ENCODE results near the gene OR4D1.

The OR4D1 gene

DNA sequence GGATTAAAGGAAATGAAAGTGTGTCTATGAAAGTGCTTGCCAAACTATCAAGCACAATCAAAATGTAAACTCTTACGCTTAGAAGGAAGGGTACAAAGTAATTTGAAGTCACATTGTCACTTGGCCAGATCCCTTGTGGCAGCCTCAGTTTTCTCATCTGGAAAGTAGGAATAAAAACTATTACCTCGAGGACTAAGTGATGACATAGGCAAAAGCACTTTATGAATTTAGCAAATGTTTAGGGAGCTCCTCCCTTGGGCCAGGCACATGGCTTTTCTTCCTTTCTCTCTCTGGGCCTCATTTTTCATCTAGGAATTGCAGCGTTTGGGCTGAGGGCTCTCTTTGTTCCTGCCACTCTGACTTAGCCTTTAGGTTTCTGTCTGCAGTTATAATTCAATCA is 36.5 kb upstream of the OR4D1 start:
- no peaks in the 10 kb centered on the region for H3K27me3 ChIP-seq (ENCODE audit: low read length)
- H4K20me1 ChIP-seq (ENCODE audit: low read depth, low read length) = no peaks in the 10 kb centered on the region
- H3K9ac ChIP-seq (ENCODE audit: low read length) = no peak overlapping the region
- no peak overlapping the region for H2AFZ ChIP-seq (ENCODE audit: low read depth, low read length, severe bottlenecking)
- no peak overlapping the region for H3K27ac ChIP-seq (ENCODE audit: low read depth, low read length)
- no peak overlapping the region for H3K4me3 ChIP-seq (ENCODE audit: insufficient read depth, low read length, poor library complexity, severe bottlenecking)
- no peaks in the 10 kb centered on the region for H3K36me3 ChIP-seq (ENCODE audit: low read length)
- H3K9me2 ChIP-seq (replicated peaks; ENCODE audit: insufficient read depth, low read length) = no peaks in the 10 kb centered on the region
- no peak for TF ChIP-seq EZH2phosphoT487 (conservative IDR thresholded peaks at IDR 0.05; ENCODE audit: low read length)
- TF ChIP-seq, protein P1, sequence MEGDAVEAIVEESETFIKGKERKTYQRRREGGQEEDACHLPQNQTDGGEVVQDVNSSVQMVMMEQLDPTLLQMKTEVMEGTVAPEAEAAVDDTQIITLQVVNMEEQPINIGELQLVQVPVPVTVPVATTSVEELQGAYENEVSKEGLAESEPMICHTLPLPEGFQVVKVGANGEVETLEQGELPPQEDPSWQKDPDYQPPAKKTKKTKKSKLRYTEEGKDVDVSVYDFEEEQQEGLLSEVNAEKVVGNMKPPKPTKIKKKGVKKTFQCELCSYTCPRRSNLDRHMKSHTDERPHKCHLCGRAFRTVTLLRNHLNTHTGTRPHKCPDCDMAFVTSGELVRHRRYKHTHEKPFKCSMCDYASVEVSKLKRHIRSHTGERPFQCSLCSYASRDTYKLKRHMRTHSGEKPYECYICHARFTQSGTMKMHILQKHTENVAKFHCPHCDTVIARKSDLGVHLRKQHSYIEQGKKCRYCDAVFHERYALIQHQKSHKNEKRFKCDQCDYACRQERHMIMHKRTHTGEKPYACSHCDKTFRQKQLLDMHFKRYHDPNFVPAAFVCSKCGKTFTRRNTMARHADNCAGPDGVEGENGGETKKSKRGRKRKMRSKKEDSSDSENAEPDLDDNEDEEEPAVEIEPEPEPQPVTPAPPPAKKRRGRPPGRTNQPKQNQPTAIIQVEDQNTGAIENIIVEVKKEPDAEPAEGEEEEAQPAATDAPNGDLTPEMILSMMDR (IDR thresholded peaks at IDR 0.05; ENCODE audit: insufficient read depth, low read length, poor library complexity, severe bottlenecking) = no peak
- no peaks in the 10 kb centered on the region for H3K79me2 ChIP-seq (ENCODE audit: insufficient read depth, low read length)
- no peaks in the 10 kb centered on the region for H3F3A ChIP-seq (ENCODE audit: insufficient read depth)
- H3K9me3 ChIP-seq (ENCODE audit: insufficient read depth, low read length) = no peaks in the 10 kb centered on the region
- H3K4me2 ChIP-seq (ENCODE audit: low read depth, low read length, poor library complexity, severe bottlenecking) = no peak overlapping the region

- no peaks in the 10 kb centered on the region for H4K20me1 ChIP-seq (ENCODE audit: low read depth, low read length)
- no peak overlapping the region for H3K4me2 ChIP-seq (ENCODE audit: low read depth, low read length, poor library complexity, severe bottlenecking)
Observed at GRCh38 chr17:58112970-58113631, 35.1 kb upstream of the OR4D1 start.

GRCh38 chr17:58113947-58114346 is 34.2 kb upstream of the OR4D1 start:
- no peak overlapping the region for H3K4me3 ChIP-seq (ENCODE audit: insufficient read depth, low read length, poor library complexity, severe bottlenecking)
- no peaks in the 10 kb centered on the region for H3K36me3 ChIP-seq (ENCODE audit: low read length)
- no peaks in the 10 kb centered on the region for H3K79me2 ChIP-seq (ENCODE audit: insufficient read depth, low read length)
- no peak overlapping the region for H3K4me2 ChIP-seq (ENCODE audit: low read depth, low read length, poor library complexity, severe bottlenecking)
- TF ChIP-seq, protein P1 (IDR thresholded peaks at IDR 0.05; ENCODE audit: insufficient read depth, low read length, poor library complexity, severe bottlenecking) = no peak
- TF ChIP-seq EZH2phosphoT487 (conservative IDR thresholded peaks at IDR 0.05; ENCODE audit: low read length) = no peak
- no peaks in the 10 kb centered on the region for H4K20me1 ChIP-seq (ENCODE audit: low read depth, low read length)
- no peak overlapping the region for H2AFZ ChIP-seq (ENCODE audit: low read depth, low read length, severe bottlenecking)
- no peaks in the 10 kb centered on the region for H3K27me3 ChIP-seq (ENCODE audit: low read length)
- H3K27ac ChIP-seq (ENCODE audit: low read depth, low read length) = no peak overlapping the region
- H3K9me2 ChIP-seq (replicated peaks; ENCODE audit: insufficient read depth, low read length) = no peaks in the 10 kb centered on the region
- H3F3A ChIP-seq (ENCODE audit: insufficient read depth) = no peaks in the 10 kb centered on the region
- H3K9ac ChIP-seq (ENCODE audit: low read length) = no peak overlapping the region
- H3K9me3 ChIP-seq (ENCODE audit: insufficient read depth, low read length) = no peaks in the 10 kb centered on the region

More at GRCh38 chr17:58112970-58113631, 35.1 kb upstream of the OR4D1 start:
- Histone ChIP-seq H3K9me2 (replicated peaks; ENCODE audit: insufficient read depth, low read length) (no peaks in the 10 kb centered on the region), H2AFZ (ENCODE audit: low read depth, low read length, severe bottlenecking) (no peak overlapping the region), H3K36me3 (ENCODE audit: low read length) (no peaks in the 10 kb centered on the region), H3K79me2 (ENCODE audit: insufficient read depth, low read length) (no peaks in the 10 kb centered on the region), H3F3A (ENCODE audit: insufficient read depth) (no peaks in the 10 kb centered on the region), H3K9ac (ENCODE audit: low read length) (no peak overlapping the region), H3K27me3 (ENCODE audit: low read length) (no peaks in the 10 kb centered on the region), H3K27ac (ENCODE audit: low read depth, low read length) (no peak overlapping the region), H3K9me3 (ENCODE audit: insufficient read depth, low read length) (no peaks in the 10 kb centered on the region), H3K4me3 (ENCODE audit: insufficient read depth, low read length, poor library complexity, severe bottlenecking) (no peak overlapping the region)
- TF ChIP-seq, protein P1 (IDR thresholded peaks at IDR 0.05; ENCODE audit: insufficient read depth, low read length, poor library complexity, severe bottlenecking) = peak; percentile 94
- no peak for TF ChIP-seq EZH2phosphoT487 (conservative IDR thresholded peaks at IDR 0.05; ENCODE audit: low read length)
